Measurements from ENCODE around the gene UBE3A.

DNA sequence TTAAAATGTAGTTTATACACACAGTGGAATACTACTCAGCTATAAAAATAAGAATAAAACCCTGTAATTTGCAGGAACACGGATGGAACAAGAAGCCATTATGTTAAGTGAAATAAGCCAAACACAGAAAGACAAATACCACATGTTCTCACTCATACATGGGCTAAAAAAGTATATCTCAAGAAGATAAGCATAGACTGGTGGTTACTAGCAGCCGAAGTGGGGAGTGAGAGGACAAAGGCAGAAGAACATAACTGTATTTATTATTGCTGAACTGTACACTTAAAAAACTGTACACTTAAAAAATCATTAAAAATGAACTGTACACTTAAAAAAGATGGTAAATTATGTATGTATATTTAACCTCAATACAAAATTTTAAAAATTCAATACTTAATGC, 11.0 kb downstream of the UBE3A start:
- TF ChIP-seq, protein P1, sequence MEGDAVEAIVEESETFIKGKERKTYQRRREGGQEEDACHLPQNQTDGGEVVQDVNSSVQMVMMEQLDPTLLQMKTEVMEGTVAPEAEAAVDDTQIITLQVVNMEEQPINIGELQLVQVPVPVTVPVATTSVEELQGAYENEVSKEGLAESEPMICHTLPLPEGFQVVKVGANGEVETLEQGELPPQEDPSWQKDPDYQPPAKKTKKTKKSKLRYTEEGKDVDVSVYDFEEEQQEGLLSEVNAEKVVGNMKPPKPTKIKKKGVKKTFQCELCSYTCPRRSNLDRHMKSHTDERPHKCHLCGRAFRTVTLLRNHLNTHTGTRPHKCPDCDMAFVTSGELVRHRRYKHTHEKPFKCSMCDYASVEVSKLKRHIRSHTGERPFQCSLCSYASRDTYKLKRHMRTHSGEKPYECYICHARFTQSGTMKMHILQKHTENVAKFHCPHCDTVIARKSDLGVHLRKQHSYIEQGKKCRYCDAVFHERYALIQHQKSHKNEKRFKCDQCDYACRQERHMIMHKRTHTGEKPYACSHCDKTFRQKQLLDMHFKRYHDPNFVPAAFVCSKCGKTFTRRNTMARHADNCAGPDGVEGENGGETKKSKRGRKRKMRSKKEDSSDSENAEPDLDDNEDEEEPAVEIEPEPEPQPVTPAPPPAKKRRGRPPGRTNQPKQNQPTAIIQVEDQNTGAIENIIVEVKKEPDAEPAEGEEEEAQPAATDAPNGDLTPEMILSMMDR (IDR thresholded peaks at IDR 0.05; ENCODE audit: insufficient read depth, low read length), result no peak
- TF ChIP-seq, protein P2, sequence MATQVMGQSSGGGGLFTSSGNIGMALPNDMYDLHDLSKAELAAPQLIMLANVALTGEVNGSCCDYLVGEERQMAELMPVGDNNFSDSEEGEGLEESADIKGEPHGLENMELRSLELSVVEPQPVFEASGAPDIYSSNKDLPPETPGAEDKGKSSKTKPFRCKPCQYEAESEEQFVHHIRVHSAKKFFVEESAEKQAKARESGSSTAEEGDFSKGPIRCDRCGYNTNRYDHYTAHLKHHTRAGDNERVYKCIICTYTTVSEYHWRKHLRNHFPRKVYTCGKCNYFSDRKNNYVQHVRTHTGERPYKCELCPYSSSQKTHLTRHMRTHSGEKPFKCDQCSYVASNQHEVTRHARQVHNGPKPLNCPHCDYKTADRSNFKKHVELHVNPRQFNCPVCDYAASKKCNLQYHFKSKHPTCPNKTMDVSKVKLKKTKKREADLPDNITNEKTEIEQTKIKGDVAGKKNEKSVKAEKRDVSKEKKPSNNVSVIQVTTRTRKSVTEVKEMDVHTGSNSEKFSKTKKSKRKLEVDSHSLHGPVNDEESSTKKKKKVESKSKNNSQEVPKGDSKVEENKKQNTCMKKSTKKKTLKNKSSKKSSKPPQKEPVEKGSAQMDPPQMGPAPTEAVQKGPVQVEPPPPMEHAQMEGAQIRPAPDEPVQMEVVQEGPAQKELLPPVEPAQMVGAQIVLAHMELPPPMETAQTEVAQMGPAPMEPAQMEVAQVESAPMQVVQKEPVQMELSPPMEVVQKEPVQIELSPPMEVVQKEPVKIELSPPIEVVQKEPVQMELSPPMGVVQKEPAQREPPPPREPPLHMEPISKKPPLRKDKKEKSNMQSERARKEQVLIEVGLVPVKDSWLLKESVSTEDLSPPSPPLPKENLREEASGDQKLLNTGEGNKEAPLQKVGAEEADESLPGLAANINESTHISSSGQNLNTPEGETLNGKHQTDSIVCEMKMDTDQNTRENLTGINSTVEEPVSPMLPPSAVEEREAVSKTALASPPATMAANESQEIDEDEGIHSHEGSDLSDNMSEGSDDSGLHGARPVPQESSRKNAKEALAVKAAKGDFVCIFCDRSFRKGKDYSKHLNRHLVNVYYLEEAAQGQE (IDR thresholded peaks at IDR 0.05; ENCODE audit: insufficient replicate concordance, low read depth), result no peak
- TF ChIP-seq POLR2AphosphoS5 (IDR thresholded peaks at IDR 0.05; ENCODE audit: low read depth), result no peak
- TF ChIP-seq GABPA (IDR thresholded peaks at IDR 0.05; ENCODE audit: low read depth), result no peak
